GM23248 (cell line): ENCODE data around the gene SLC5A10. TPM values are rescaled to one million over a fixed set of nuclear protein-coding genes. Genes with fewer than 3 reads are reported as not detected.
"Not testable (repeated sequence)": the region's sequence is repeated elsewhere in the genome, so short reads cannot be mapped to it uniquely, and the experiment has no call there.

ENCODE experiments used
- DNase-seq: peaks from one replicate; pipeline ENCODE4 v3.0.0-alpha.2; 2015
- H2AFZ ChIP-seq: fragments of 200-600 bp; sonication (generic); 2 replicates; pipeline ENCODE4 v1.6.1; 2016; ENCODE audit warnings: antibody characterized with exemption
- H3F3A ChIP-seq: fragments of 200-600 bp; sonication (generic); 2 replicates; pipeline ENCODE4 v1.6.1; 2016; ENCODE audit warnings: mild to moderate bottlenecking, antibody characterized with exemption, mixed run types; ENCODE audit not compliant: insufficient read depth
- H3K27ac ChIP-seq: fragments of 200-600 bp; sonication (generic); 2 replicates; pipeline ENCODE4 v1.5.1; 2016; ENCODE audit warnings: mild to moderate bottlenecking
- H3K27me3 ChIP-seq: fragments of 200-600 bp; sonication (generic); replicated peaks from 2 replicates; pipeline ENCODE4 v1.6.1; 2016; ENCODE audit warnings: mild to moderate bottlenecking; ENCODE audit not compliant: insufficient read depth
- H3K36me3 ChIP-seq: fragments of 200-600 bp; sonication (generic); 2 replicates; pipeline ENCODE4 v1.6.1; 2016; ENCODE audit warnings: low read depth, mild to moderate bottlenecking
- H3K4me1 ChIP-seq: fragments of 200-600 bp; sonication (generic); 2 replicates; pipeline ENCODE4 v1.6.1; 2016; ENCODE audit warnings: mild to moderate bottlenecking; ENCODE audit not compliant: insufficient read depth
- H3K4me2 ChIP-seq: fragments of 200-600 bp; sonication (generic); one replicate; pipeline ENCODE4 v1.6.1; 2016; ENCODE audit warnings: mild to moderate bottlenecking; ENCODE audit not compliant: unreplicated experiment
- H3K4me3 ChIP-seq: fragments of 200-600 bp; sonication (generic); 2 replicates; pipeline ENCODE4 v1.5.1; 2016; ENCODE audit warnings: mild to moderate bottlenecking
- H3K79me2 ChIP-seq: fragments of 200-600 bp; sonication (generic); 2 replicates; pipeline ENCODE4 v1.6.1; 2016; ENCODE audit warnings: mild to moderate bottlenecking; ENCODE audit not compliant: insufficient read depth
- H3K9ac ChIP-seq: fragments of 200-600 bp; sonication (generic); 2 replicates; pipeline ENCODE4 v1.6.1; 2016; ENCODE audit warnings: mild to moderate bottlenecking
- H3K9me2 ChIP-seq: fragments of 200-600 bp; sonication (generic); 2 replicates; pipeline ENCODE4 v1.6.1; 2016; ENCODE audit warnings: mixed run types, mild to moderate bottlenecking, moderate library complexity; ENCODE audit not compliant: insufficient read depth
- H3K9me3 ChIP-seq: fragments of 200-600 bp; sonication (generic); one replicate; pipeline ENCODE4 v1.6.1; 2017; ENCODE audit warnings: low read depth
- H4K20me1 ChIP-seq: fragments of 200-600 bp; sonication (generic); 2 replicates; pipeline ENCODE4 v1.6.0; 2016; ENCODE audit not compliant: insufficient read depth
- WGBS, 2 experiments: methylation state at CpG; one replicate each; pipeline ENCODE4 v1.1.6; 2015 to 2017; ENCODE audit warnings: low lambda C conversion rate in 2 of 2, low coverage in 1 of 2; ENCODE audit errors: missing lambda C conversion rate in 2 of 2; 5-methylcytosine and 5-hydroxymethylcytosine counted together
- in situ Hi-C: fragments of 300-500 bp; cut with MboI; formaldehyde crosslinking; loops from 2 replicates; pipeline ENCODE4 v1.15.0; 2020
- polyA plus RNA-seq: library from polyadenylated mRNA; unstranded; fragments of >200 nt; fragmentation: Nextera tagmentation; extraction: Ambion mirVana; gene quantifications from 2 replicates; pipeline ENCODE4 v1.2.1, GENCODE V29; 2016
- total RNA-seq: library from RNA; depleted of rRNA; stranded (reverse); fragments of >200 nt; shearing (Covaris generic); gene quantifications from 2 replicates; pipeline ENCODE4 v1.2.3, GENCODE V29; 2014

SLC5A10 gene
- total and polyA plus RNA-seq, 2 experiments from 2014 or later, result 0.10 TPM; not detected in 1

- H2AFZ ChIP-seq, H3K9me2 ChIP-seq, H4K20me1 ChIP-seq, H3F3A ChIP-seq, H3K4me3 ChIP-seq, in situ Hi-C loops, H3K9ac ChIP-seq, H3K79me2 ChIP-seq, H3K4me1 ChIP-seq, H3K9me3 ChIP-seq, H3K36me3 ChIP-seq, DNase-seq, H3K27me3 ChIP-seq, H3K27ac ChIP-seq, H3K4me2 ChIP-seq: not testable (repeated sequence)
- WGBS, 2 experiments, result 95% methylated on average over 2 of the region's 5 CpGs; no CpG with 5 or more reads in 1 of the 2 experiments
These were observed 78.9 kb downstream of the SLC5A10 start for GRCh38 chr17:19030771-19031449.

DNA sequence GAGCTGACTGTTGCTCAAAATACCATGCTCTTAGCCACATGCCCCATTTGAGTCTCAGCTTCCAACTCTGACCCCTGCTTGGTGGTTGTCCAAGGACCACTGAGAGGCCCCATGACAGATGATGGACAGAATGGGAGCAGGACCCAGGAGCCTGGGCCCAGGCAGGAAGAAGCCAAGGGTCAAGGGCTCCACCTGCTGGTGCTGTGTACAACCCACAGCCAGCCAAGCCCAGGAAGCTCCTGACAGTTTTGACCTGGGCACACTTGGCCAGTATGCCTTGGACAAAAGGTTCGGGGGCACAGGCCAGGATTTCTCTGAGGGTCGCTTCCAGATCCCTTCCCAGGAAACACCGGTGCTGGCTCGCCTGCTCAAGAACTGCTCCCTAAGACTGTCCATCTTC lies 79.8 kb downstream of the SLC5A10 start:
- H2AFZ ChIP-seq, H3K9me3 ChIP-seq, in situ Hi-C loops, H3K27me3 ChIP-seq, H4K20me1 ChIP-seq, H3K4me1 ChIP-seq, H3K9me2 ChIP-seq, H3K4me3 ChIP-seq, H3F3A ChIP-seq, H3K79me2 ChIP-seq, DNase-seq, H3K36me3 ChIP-seq, H3K4me2 ChIP-seq: not testable (repeated sequence)
- WGBS, 2 experiments, result no CpG with 5 or more reads among the region's 4 CpGs
- H3K9ac ChIP-seq, result peak overlapping the region; percentile 54
- H3K27ac ChIP-seq, result peak overlapping the region; percentile 52

DNA sequence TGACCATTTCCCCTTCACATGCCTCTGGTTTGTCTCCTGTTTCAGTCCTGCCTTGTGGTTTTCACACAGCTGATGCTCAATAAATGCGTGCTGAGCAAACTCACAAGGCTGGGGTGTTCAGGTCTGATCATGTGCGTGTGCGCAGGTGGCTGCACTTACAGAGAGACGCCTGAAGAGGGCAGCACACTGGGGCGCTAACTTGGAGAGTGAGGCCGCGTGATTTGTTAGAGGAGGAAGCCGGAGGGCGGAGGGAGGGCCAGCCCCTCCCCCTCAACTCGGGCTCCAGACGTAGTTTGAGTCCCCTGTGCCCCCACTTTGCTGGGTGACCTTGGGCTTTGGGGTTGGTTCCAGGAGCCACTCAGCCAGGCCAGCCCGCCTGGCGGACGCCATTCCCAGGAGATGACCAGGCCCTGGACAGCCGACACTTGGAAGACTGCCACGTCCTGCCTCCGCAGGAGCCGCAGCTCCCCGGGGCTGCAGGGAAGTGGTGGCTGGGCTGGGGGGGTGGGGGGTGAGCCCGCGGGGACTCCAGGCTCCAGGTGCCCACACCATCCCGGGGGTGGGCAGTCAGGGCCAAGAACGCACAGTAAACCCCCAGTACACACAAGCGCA lies 80.5 kb downstream of the SLC5A10 start:
- H3K27me3 ChIP-seq, in situ Hi-C loops, H3K9me2 ChIP-seq, H3K4me1 ChIP-seq, H3K4me3 ChIP-seq, H3K9me3 ChIP-seq, H3F3A ChIP-seq, H2AFZ ChIP-seq, H3K79me2 ChIP-seq, H3K4me2 ChIP-seq, DNase-seq, H3K36me3 ChIP-seq, H4K20me1 ChIP-seq: not testable (repeated sequence)
- H3K27ac ChIP-seq, result peak overlapping the region; percentile 52; the same call in 1 of the 2 replicates
- H3K9ac ChIP-seq, result peak overlapping the region; percentile 54
- WGBS, 2 experiments, result 0 to 20% methylated on average over 1 to 3 of the region's 24 CpGs

GRCh38 chr17:19036186-19036585 lies 84.2 kb downstream of the SLC5A10 start:
- in situ Hi-C loops, H3K4me1 ChIP-seq, H3K9me3 ChIP-seq, DNase-seq, H3K27me3 ChIP-seq, H3K9me2 ChIP-seq, H3K4me2 ChIP-seq, H3K9ac ChIP-seq, H3K27ac ChIP-seq, H4K20me1 ChIP-seq, H3K79me2 ChIP-seq, H3F3A ChIP-seq, H3K36me3 ChIP-seq, H3K4me3 ChIP-seq, H2AFZ ChIP-seq: not testable (repeated sequence)
- WGBS, 2 experiments, result no CpG with 5 or more reads among the region's 6 CpGs

DNA sequence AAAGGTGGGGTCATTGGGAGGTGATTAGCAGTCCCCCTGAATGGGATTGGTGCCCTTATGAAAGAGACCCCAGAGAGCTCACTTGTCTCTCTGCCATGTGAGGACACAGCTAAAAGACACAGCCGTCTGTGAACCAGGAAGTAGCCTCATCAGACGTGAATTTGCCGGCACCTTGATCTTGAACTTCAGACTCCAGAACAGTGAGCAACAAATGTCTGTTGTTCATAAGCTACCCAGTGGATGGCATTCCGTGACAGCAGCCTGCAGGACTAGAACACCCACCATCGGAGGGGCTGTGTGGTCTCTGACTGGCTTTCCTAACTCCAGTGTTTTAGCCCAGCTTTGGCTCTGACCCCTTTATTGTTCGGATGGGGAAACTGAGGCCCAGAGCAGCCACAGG lies 85.6 kb downstream of the SLC5A10 start:
- H3K4me3 ChIP-seq, H3K79me2 ChIP-seq, H3K4me1 ChIP-seq, H3K9me3 ChIP-seq, H3K36me3 ChIP-seq, H3K27me3 ChIP-seq, H3K27ac ChIP-seq, H2AFZ ChIP-seq, H3K9me2 ChIP-seq, H4K20me1 ChIP-seq, H3K9ac ChIP-seq, H3F3A ChIP-seq, DNase-seq, H3K4me2 ChIP-seq, in situ Hi-C loops: not testable (repeated sequence)
- 14% methylated on average over 1 of the region's 6 CpGs; no CpG with 5 or more reads in 1 of the 2 experiments for WGBS, 2 experiments

DNA sequence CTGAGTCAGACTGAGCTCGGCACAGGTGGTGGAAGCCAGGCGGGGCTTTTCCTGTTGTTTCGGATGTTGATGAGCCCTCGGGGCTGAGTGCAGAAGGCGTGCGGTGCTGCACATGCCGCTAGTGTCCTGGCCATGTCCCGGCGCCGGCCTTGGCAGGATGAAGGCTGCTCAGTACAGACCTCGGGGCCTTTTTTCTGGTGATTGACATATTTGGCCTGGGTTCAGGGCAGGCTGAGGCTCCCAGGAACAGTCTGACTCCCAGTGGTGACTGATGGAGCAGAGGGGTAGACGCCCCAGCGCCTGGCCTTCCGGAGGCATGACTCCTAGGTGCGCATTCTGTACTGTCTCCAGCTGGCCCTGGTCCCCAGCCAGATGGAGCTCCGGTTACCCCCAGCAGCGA lies 86.0 kb downstream of the SLC5A10 start:
- no CpG with 5 or more reads among the region's 17 CpGs for whole genome bisulfite sequencing, 2 experiments
- H3K4me3 ChIP-seq, H3K4me2 ChIP-seq, H3K4me1 ChIP-seq, in situ Hi-C loops, H3K9me2 ChIP-seq, H3K27ac ChIP-seq, H3K36me3 ChIP-seq, H3K9me3 ChIP-seq, H3K9ac ChIP-seq, H3F3A ChIP-seq, DNase-seq, H3K27me3 ChIP-seq, H3K79me2 ChIP-seq, H4K20me1 ChIP-seq, H2AFZ ChIP-seq: not testable (repeated sequence)

- H3K9me2 ChIP-seq, H3K4me1 ChIP-seq, H3K9me3 ChIP-seq, H3K79me2 ChIP-seq, H3K27ac ChIP-seq, H3K4me2 ChIP-seq, H3K9ac ChIP-seq, H3K27me3 ChIP-seq, H4K20me1 ChIP-seq, in situ Hi-C loops, H3F3A ChIP-seq, H2AFZ ChIP-seq, DNase-seq, H3K36me3 ChIP-seq, H3K4me3 ChIP-seq: not testable (repeated sequence)
- WGBS, 2 experiments, result no CpG with 5 or more reads among the region's 12 CpGs
These were observed 86.8 kb downstream of the SLC5A10 start for GRCh38 chr17:19038730-19039129.
